ENCODE results near the gene KY.

GRCh38 chr3:134592806-134593205 lies 58.0 kb downstream of the KY start:
- TF ChIP-seq CTCF (IDR thresholded peaks at IDR 0.05), result no peak
- TF ChIP-seq POLR2A (IDR thresholded peaks at IDR 0.05), result no peak
